A549 treated with dexamethasone at 1 μM for 4 hours (cell line): ENCODE measurements around the gene CYP2E1. TPM values are rescaled to one million over a fixed set of nuclear protein-coding genes. Genes with fewer than 3 reads are reported as not detected.

Source experiments
- total RNA-seq: library from RNA; stranded (reverse); fragments of 200-300 nt; extraction: Qiagen RNA extraction; gene quantifications from 5 replicates; pipeline ENCODE4 v1.2.3, GENCODE V29; 2022

CYP2E1 gene
- total RNA-seq: 0.11 to 0.18 TPM (median 0.17 TPM) in 5 replicates

GRCh38 chr10:133526957-133527588 is at the start of gene CYP2E1:
Gene CYP2E1, plus strand, starts transcription at chr10:133527363. Its CDS starts 33 bp downstream, at chr10:133527396.

DNA sequence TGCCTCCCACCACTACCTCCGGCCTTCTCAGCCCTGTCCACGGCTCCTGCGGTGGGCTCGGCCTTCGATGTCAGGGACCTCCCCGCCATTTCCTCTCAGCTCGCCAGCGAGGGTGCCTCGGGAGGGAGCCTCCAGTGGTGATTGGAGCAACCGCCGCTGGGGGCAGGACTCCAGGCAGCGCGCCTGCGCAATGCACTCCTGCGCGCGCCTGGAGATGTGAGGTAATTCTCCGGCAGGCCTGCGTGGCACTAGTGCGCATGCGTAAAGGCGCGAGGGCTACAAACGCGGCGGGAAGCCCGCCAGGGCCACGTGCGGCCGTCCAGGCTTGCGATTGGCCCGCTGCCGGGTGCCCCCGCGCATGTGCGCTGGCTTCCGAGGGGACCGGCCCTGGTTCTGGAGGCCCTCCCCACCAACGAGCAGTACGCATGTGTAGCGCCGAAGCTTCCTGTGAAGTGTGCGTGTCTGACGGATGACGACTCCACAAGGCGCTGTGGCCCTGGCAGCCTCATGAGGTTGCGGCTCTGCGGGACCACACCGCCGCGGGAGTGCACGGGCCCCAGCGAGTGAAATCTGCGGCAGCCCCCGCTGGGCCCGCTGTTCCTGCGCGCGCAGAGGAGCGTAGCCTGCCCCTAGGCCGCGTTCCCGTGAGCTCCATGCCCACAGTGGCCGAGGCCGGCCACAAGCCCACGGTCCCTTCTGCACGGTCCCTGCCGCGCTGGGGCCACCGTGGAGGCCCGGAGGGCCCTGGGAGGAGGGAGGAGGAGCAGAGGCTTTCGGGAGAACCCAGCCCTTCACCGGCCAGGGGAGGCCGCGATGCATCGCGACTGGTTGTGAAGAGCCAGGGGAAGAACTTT is 38.5 kb downstream of the CYP2E1 start, which contains the start of gene SYCE1:
Gene SYCE1, minus strand, starts transcription at position 143 of the 854 bp plus-strand sequence. Its CDS starts 54 bp downstream, at position 89.

Other genes with a start within 250 kb of the CYP2E1 start
- 36.0 to 38.5 TPM (median 37.2 TPM) in 5 replicates for gene TUBGCP2, start 218.5 kb upstream of the CYP2E1 start, total RNA-seq
- 60.8 to 75.5 TPM (median 68.0 TPM) in 5 replicates for gene ZNF511, start 218.4 kb upstream of the CYP2E1 start, total RNA-seq
- gene CALY, start 190.5 kb upstream of the CYP2E1 start, total RNA-seq: 0.30 to 0.52 TPM (median 0.46 TPM) in 5 replicates
- 0.09 to 0.21 TPM (median 0.13 TPM) in 3 of 5 replicates, not detected in the others for gene PRAP1, start 180.0 kb upstream of the CYP2E1 start, total RNA-seq
- 11.3 to 14.6 TPM (median 13.2 TPM) in 5 replicates for gene FUOM, start 169.3 kb upstream of the CYP2E1 start, total RNA-seq
- gene ECHS1, start 154.0 kb upstream of the CYP2E1 start, total RNA-seq: 130 to 143 TPM (median 133 TPM) in 5 replicates
- gene PAOX, start 148.1 kb upstream of the CYP2E1 start, total RNA-seq: 1.4 to 2.5 TPM (median 2.0 TPM) in 5 replicates
- 37.9 to 48.9 TPM (median 47.8 TPM) in 5 replicates for gene MTG1, start 133.2 kb upstream of the CYP2E1 start, total RNA-seq
- 0.30 to 0.41 TPM (median 0.33 TPM) in 5 replicates for gene SPRN, start 102.7 kb upstream of the CYP2E1 start, total RNA-seq
- 0.14 to 0.33 TPM (median 0.29 TPM) in 5 replicates for gene SCART1, start 73.4 kb upstream of the CYP2E1 start, total RNA-seq
- not detected in 5 replicates for gene SYCE1, start 38.2 kb downstream of the CYP2E1 start, total RNA-seq
- gene FRG2B, start 99.4 kb downstream of the CYP2E1 start, total RNA-seq: 0.10 to 0.24 TPM (median 0.14 TPM) in 5 replicates